Jurkat, Clone E6-1 (cell line): ENCODE data around the gene DNAH9.

Experiments used
- DNase-seq: peaks from one replicate; pipeline ENCODE4 v3.0.0-alpha.2; 2011; ENCODE audit warnings: low read depth, low spot score
- H3K4me3 ChIP-seq: 2 replicates; pipeline ENCODE4 v1.5.1; 2011; ENCODE audit warnings: mild to moderate bottlenecking, low read length, control low read depth, moderate library complexity

The DNAH9 gene

GRCh38 chr17:11641521-11642275 lies 43.4 kb downstream of the DNAH9 start:
- no peak overlapping the region for H3K4me3 ChIP-seq
- no peak for DNase-seq

GRCh38 chr17:11642655-11643054 lies 44.4 kb downstream of the DNAH9 start:
- H3K4me3 ChIP-seq: no peak overlapping the region
- no peak for DNase-seq

GRCh38 chr17:11643851-11644250 lies 45.6 kb downstream of the DNAH9 start:
- DNase-seq: no peak
- H3K4me3 ChIP-seq: no peak overlapping the region

- DNase-seq: peak; percentile 78
- H3K4me3 ChIP-seq: no peak overlapping the region
Observed at GRCh38 chr17:11644265-11645212, 46.3 kb downstream of the DNAH9 start.

GRCh38 chr17:11645426-11645825 lies 47.2 kb downstream of the DNAH9 start:
- H3K4me3 ChIP-seq: no peak overlapping the region
- DNase-seq: peak; percentile 28

- DNase-seq: no peak
- H3K4me3 ChIP-seq: no peak overlapping the region
Observed at GRCh38 chr17:11651089-11651488, 52.8 kb downstream of the DNAH9 start.

GRCh38 chr17:11668618-11669017 lies 70.3 kb downstream of the DNAH9 start:
- DNase-seq: no peak
- H3K4me3 ChIP-seq: no peak overlapping the region

GRCh38 chr17:11671126-11671525 lies 72.9 kb downstream of the DNAH9 start:
- H3K4me3 ChIP-seq: no peak overlapping the region
- DNase-seq: no peak

GRCh38 chr17:11682646-11683045 lies 84.4 kb downstream of the DNAH9 start:
- DNase-seq: no peak
- no peak overlapping the region for H3K4me3 ChIP-seq

- DNase-seq: no peak
Observed at GRCh38 chr17:11690681-11691080, 92.4 kb downstream of the DNAH9 start.

GRCh38 chr17:11692688-11693087 lies 94.4 kb downstream of the DNAH9 start:
- no peak overlapping the region for H3K4me3 ChIP-seq
- DNase-seq: no peak

More at GRCh38 chr17:11690681-11691080, 92.4 kb downstream of the DNAH9 start:
- no peak overlapping the region for H3K4me3 ChIP-seq

- H3K4me3 ChIP-seq: no peak overlapping the region
- DNase-seq: no peak
Observed at GRCh38 chr17:11693284-11693683, 95.0 kb downstream of the DNAH9 start.

GRCh38 chr17:11700668-11701067 lies 102.4 kb downstream of the DNAH9 start:
- no peak overlapping the region for H3K4me3 ChIP-seq
- no peak for DNase-seq

- no peak overlapping the region for H3K4me3 ChIP-seq
- DNase-seq: no peak
Observed at GRCh38 chr17:11701911-11702310, 103.6 kb downstream of the DNAH9 start.

GRCh38 chr17:11704041-11704440 lies 105.8 kb downstream of the DNAH9 start:
- DNase-seq: no peak

GRCh38 chr17:11705111-11705510 lies 106.8 kb downstream of the DNAH9 start:
- DNase-seq: no peak

More at GRCh38 chr17:11704041-11704440, 105.8 kb downstream of the DNAH9 start:
- no peak overlapping the region for H3K4me3 ChIP-seq

GRCh38 chr17:11707586-11707985 lies 109.3 kb downstream of the DNAH9 start:
- DNase-seq: no peak
- H3K4me3 ChIP-seq: no peak overlapping the region

More at GRCh38 chr17:11705111-11705510, 106.8 kb downstream of the DNAH9 start:
- no peak overlapping the region for H3K4me3 ChIP-seq

- H3K4me3 ChIP-seq: no peak overlapping the region
- DNase-seq: no peak
Observed at GRCh38 chr17:11712456-11712855, 114.2 kb downstream of the DNAH9 start.

- no peak overlapping the region for H3K4me3 ChIP-seq
- no peak for DNase-seq
Observed at GRCh38 chr17:11719203-11719602, 120.9 kb downstream of the DNAH9 start.

GRCh38 chr17:11719856-11720255 lies 121.6 kb downstream of the DNAH9 start:
- H3K4me3 ChIP-seq: no peak overlapping the region
- DNase-seq: no peak
